Stimulated activated CD4-positive, alpha-beta T cell treated with anti-CD3 and anti-CD28 coated beads, Interleukin-4, amount 100 ng/mL, for 48 hours (primary cell): ENCODE measurements around the gene USP20.
"Not testable (repeated sequence)": the region's sequence is repeated elsewhere in the genome, so short reads cannot be mapped to it uniquely, and the experiment has no call there.

Experiments
- DNase-seq, 2 donors: peaks; one replicate each; pipeline ENCODE4 v3.0.0-alpha.2; 2020; ENCODE audit warnings: low read depth in 2 of 2

Gene USP20

DNA sequence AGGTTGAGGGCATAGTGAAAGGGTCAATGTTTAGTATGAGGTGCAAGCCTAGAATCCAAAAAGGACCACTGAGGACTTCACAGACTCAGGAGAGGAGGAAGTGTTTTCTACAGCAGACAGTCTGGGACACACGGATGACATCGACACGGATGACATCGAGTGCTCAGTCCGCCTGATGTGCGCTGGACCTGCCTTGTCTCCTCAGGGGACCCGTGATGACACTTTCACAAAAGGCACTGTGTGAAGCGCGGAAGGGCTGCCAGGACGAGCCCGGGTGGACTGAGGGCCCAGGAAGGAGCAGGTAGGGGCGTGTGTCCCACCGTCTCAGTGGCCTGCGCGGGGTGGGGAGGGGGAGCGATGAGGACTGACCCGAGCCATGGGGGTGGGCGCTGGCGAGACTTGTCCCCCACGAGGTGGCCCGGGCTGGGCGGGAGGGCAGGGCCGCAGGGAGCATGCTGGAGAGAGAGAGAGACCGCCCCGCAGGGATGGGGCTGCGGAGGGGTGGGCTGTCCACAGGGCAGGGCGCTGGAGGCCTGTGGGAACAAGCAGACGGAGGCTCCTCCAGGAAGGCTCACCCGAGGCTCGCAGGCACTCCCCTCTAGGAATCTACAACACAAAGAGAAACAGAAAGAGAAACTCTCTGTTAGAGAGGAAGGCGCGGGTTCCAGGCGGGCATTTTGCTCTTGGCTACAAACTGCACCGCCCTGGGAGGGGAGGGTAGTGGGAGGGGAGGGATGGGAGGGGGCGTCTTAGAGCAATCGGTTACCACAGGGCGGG lies 54.9 kb downstream of the USP20 start:
- peak; percentile 65 to 80 for DNase-seq

DNA sequence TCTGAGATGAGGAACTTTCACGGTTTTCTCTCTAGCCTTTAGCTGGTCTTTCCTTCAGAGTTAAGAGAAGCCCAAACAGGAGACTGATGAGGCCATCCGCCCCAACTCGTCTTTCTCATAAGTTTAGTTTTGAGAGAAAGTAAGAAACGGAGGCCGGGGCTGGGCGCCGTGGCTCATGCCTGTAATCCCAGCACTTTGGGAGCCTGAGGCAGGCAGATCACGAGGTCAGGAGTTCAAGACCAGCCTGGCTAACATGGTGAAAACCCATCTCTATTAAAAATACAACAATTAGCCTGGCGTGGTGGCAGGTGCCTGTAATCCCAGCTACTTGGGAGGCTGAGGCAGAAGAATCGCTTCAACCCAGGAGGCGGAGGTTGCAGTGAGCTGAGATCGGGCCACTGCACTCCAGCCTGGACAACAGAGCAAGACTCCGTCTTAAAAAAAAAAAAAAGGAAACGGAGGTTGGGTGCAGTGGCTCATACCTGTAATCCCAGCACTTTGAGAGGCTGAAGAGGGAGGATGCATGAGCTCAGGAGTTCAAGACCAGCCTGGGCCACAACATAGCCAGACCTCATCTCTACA lies 55.6 kb downstream of the USP20 start:
- DNase-seq = not testable (repeated sequence)

DNA sequence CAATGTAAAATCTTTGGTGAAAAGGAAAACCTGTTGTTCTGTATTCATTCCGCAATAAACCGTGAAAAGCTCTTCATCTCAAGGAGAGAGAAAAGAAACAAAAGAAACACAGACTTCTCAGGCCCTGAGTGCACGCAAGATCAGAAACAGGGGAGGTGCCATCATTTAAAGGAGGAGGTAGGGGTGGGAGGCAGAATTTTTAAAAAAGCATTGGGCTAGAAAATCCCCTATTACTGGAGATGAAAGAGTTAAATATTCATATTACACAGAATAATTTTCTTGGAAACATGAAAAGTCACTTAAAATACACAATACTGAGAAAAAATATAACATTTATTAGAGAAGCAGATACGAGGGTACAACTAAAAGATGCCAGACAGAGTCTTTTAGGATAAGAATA lies 56.3 kb downstream of the USP20 start:
- DNase-seq = no peak

DNA sequence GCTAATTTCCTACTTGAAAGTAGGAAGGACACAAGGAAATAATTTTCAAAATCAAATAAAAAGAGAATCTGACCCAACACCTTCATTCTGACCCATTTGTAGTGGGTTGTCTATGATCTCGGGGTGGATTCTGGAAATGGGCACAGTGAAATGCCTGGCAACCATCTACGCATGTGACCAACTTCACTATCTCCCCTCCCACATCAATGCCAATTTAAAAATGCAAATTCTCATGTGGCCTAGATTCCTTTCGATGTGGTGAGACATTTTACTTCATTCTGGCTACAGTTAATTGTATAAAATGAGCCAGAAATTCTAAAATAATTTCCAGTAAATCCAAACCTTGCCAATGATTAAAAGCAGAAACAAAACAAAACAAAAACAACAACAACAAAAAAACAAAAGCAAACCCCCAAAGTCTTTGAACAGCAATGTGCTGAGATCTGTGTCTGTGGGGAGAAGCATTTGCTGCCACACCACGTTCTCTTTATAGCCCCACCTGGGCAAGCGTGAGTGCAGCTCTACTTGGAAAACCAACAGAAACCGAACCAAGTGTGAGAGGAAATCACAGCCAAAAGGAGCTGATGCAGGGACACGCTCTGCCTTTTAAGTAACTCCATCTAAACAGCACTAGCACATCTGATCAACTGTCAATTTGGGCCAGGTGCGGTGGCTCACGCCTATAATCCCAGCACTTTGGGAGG lies 59.0 kb downstream of the USP20 start:
- DNase-seq = no peak

DNA sequence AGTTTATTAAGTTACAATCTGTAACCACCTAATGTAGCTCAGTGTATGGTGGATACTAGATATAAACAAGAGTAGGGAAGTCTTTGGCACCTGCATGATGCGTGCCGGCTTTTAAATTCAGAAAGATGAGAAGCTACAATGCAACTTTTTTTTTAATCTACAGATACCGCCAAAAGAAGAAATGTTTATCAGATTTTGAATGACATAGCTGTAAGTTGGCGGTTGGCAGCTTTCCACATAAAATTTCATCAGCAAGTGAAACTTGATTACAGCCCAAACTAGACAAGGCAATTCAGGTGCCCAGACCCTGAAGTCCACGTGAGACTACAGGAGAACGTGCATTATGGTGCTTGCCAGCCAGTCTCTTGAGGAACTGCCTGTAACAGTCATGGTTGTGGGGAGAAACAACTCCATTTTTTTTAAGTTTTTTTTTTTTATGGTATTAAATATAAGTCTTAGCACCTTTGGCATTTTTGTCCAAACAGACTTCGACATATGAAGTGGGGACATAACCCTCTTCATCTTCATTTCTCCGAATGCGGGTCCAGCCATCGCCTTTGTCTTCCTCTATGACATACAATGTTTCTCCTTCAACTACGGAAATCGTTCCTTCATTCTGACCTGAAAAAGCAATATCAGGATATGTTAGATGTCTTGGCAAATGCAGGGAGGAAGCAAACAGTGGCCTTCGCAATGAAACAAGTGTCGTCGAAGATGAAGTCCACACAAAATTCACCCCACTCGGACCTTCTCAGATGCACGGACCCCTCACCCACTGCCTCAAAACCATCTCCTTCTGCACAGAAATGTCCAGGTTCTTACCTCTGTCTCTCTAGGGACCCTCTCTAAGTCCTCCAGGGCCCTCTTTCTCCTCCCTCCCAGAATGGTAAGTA lies 60.4 kb downstream of the USP20 start:
- DNase-seq = peak; percentile 15 to 17

DNA sequence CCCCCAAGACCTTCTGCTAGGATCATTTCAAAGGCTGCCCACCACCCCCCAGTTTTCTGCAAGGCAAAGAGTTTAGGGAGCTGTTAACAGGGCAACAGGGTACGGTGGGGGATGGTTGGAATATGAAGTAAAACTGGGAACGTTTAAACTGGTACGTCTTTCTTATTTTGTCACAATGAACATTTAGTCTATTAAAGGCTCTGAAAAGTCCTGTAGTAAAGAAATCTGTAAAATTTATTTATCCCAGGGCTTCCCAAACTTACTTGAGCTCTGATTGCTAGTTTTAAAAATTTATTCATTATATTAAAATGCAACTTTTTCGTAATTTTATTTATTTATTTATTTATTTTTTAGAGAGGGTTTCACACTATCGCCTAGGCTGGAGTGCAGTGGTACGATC lies 62.0 kb downstream of the USP20 start:
- DNase-seq = no peak

DNA sequence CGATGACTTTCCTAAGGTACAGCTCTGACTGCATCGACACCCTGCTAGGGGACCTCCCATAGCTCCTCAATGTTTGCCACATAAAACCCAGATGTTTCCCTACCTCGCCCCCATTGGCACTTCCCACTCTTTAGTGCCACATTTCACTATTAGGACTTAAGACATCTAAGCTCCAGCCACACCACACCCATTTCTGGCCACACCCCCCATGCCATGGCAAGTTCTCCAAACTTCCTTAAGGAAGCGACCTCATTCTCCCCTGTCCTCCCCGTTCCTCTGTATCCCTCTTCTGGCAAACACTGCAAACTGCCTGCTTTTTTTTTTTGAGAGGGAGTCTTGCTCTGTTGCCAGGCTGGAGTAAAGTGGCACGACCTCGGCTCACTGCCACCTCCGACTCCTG lies 62.9 kb downstream of the USP20 start:
- DNase-seq = no peak

DNA sequence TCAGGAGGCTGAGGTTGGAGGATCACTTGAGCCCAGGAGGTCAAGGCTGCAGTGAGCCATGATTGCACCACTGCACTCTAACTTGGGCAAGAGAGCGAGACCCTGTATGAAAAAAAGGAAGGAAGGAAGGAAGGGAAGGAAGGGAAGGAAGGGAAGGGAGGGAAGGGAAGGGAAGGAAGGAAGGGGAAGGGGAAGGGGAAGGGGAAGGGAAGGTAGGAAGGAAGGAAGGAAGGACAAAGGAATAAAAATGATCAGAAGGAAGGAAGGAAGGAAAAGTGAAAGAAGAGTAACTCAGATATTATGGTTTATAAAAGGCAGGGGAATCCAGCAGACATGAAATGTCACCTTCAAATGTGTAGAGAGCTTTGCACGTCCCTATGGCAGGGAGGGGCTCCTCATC lies 64.4 kb downstream of the USP20 start:
- DNase-seq = no peak

DNA sequence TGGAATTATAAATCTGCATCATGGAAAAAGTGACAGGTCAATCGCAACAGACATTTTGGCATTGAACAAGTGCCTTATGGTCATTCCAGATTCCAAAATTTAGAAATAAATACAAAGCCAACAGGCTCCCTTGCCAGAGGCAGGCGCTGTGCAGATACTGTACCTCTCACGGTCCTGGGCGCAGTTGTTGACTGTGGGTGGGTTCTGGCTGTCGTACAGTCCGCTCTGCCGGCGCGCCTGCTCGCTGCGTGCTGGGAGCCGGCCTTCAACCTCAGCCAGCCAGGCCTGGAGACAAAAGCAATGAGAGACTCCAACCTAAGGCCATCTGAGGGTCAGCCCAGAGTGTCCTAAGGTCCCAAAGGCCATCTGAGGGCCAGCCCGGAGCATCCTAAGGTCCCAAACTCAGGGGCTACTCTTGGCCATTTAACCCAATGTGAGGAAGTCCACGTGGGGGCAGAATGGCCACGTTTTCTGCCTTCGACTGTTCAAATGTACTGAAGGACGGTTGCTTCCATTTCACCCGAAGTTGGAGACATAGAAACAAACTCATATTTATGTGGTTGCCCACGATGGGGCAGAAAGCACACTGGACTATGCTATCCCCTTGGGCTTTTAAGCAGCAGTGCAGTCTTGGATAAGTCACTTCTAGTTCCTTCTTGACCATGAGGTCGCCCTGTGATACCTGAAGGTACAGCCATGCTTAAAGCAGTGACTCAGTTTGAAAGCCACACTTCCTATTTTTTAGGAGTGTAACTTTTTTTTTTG lies 65.2 kb downstream of the USP20 start:
- no peak for DNase-seq

DNA sequence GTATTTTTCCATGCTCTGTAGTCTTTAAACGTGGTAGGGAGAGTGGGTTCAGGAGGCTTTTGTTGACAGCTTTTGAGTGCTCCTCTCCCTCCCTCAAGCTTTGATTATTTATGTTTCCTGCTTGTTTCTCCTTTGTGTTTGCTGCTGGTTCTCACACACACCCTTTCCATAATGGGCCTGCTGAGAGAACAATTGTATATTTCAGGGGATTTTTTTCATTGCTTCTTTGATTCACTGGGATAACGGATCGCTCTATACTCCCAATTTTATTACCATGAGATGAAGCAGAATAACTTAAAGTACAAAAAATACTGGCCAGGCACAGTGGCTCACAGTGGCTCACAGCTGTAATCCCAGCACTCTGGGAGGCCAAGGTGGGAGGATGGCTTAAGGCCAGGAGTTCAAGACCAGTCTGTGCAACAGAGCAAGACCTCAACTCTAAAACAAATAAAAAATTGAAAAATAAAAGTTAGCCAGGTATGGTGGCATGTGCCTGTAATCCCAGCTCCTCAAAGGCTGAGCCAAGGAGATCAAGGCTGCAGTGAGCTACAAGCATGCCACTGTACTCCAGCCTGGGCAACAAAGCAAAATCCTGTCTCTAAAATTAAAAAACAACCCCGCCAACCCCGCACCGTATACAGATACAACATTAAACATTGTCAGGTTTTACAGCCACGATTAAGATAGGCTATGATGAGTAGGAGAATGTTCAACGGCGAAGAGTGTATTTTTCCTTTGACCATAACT lies 66.9 kb downstream of the USP20 start:
- DNase-seq = no peak

DNA sequence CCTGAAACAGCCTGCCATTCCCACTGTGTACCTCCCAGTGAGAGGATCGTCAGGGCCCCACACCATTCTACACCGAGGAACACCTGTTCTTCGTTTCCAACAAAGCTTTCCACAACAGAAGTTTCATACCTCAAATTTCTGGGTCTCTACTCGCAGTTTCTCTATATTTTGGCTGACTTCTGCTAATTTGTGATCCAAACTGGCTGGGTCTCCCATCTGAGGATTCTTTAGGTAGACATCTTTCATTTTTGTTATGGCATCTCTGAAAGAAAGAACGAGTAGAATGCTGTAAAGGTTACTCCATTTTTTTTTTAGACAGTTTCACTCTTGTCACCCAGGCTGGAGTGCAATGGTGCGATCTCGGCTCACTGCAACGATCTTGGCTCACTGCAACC lies 67.5 kb downstream of the USP20 start:
- DNase-seq = no peak

DNA sequence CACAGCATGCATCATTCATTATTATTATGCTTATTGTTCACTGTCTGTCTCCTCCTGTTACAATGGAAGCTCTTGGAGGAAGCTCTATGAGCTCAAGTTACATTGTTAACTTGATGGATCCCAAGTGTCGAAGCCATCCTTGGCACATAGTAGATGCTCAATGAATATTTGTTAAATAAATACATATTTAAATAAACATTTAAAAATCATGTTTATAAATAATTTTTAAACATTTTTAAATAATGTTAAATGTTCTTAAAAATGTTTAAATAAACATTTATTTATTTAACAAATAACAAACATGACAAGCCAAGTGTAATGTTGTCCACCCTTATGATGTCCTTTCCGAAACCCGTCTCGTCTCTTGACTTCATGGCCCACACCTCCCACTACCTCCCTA lies 69.5 kb downstream of the USP20 start:
- no peak for DNase-seq

DNA sequence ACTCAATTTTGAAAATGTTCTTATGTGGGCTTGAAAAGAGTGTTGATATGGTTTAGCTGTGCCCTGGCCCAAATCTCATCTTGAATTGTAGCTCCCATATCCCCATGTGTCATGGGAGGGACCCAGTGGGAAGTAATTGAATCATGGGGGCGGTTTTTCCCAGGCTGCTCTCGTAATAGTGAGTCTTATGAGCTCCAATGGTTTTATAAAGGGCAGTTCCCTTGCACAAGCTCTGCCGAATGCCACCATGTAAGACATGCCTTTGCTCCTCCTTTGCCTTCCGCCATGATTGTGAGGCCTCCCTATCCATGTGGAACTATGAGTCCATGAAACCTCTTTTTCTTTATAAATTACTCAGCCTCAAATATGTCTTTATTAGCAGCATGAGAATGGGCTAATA lies 71.0 kb downstream of the USP20 start:
- DNase-seq = no peak

DNA sequence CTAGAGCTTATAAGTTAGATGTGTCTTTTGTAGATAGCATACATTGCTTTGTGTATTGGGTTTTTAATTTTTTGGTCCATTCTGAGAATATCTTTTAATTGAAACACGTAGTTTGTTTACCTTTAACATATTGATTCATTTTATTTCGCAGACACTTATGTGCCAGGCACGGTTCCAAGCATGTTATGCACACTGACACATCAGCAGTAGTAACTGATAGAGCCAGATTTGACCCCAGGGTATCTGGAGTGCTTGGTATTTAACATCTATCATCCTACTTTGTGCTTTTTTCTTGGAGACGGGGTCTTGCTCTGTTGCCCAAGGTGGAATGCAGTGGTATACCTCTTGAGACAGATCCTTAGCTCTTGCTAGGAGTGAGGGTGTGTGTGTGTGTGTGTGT lies 71.9 kb downstream of the USP20 start:
- no peak for DNase-seq

DNA sequence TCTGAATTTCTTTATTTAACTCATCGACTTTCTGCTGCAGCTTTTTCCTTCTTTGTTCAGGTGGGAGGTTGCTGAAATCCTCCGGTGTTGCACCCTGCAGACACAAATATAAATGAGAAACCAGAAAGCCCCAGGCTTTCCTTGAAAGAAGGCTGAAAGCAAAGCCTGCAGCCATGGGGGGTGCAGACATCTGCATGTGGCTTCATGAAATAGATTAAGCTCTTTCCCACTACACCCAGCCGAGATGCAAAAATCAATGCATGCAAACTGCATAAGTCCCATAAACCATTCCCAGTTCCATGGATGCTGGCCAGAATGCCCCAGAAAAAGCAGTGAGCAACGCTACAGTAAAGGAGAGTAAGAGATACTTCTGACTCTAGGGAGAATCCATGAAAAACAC lies 73.6 kb downstream of the USP20 start:
- no peak for DNase-seq

DNA sequence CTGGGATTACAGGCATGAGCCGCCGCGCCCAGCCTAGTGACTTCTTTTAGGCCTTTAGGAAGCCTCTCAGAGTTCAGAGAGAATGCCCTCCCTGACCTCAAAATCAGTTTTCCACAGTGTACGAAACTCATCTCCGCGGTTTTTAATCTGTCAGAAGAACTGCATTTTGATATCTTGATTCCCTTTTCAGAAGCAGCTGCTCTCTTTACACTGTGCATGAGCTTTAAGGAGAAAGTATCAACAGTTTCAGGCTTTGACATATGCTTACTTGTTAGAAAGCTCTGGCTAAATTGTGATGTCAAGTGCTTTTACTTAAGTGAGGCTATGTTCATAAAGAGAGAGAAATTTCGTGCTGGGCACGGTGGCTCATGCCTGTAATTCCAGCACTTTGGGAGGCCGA lies 74.6 kb downstream of the USP20 start:
- no peak for DNase-seq

DNA sequence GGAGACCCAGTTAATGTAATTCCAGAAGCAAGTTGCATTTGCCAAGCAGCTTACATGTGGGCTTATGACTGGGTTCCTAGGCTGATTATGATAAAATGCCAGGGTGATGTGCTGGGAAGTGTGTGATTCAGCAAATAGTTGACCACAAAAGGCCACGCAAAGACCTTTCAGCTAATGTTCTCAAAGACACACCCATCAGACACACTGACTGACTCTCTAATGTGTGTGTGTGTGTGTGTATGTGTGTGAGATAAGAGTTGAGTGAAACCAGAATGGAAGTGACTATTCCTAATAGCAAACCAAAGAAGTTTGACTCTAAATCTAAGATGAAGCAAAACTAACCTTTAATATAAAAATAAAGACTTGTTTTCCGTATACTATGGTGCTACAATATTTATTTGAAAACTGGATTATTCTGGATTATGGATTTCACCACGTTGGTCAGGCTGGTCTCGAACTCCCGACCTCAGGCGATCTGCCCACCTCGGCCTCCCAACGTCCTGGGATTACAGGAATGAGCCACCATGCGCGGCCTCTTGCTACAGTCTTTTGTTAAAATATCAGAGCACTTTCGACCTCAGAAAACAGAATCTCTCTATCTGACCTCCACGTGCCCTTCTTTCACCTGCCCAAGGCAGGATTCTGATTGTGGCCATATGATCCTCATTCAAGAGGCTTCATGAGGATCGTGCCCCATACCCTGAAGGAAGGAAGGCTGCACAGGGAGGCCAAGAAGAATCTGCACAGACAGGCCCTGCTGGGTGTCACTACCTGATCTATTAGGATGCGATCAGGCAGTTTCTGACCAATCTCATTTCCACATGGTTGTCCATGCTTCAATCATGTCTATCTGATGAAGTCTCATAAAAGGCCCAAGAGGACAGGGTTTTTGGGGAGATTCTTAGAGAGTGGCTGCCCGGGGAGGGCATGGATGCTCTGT lies 75.6 kb downstream of the USP20 start:
- no peak for DNase-seq

DNA sequence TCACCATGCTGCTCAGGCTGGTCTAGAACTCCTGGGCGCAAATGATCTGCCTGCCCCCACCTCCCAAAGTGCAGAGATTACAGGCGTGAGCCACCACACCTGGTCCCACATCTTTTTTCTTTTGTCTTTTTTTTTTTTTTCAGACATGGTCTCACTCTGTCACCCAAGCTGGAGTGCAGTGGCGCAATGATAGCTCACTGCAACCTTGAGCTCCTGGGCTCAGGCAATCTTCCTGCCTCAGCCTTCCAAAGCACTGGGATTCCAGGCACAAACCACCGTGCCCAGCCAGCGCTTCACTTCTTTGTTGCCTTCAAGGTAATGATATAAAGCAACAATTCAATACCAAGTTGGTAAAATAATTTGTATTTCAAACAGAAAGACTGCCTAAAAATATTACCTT lies 78.8 kb downstream of the USP20 start:
- DNase-seq = no peak

DNA sequence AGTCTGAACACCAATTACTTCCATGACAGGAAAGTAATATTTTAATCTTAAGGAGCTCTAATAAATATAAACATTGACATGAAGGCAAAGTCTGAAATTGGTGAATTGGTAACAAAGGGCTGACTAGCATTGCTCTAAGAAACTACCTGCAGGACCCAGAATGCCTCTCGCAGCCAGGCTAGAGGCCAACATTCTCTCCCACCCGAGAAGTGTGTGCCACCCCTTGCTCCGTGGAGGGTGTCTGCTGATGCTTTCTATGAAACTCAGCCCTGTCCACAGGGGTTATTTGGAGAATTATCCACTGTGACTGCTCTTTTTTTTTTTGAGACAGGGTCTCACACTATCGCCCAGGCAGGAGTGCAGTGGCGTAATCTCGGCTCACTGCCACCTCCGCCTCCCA lies 81.4 kb downstream of the USP20 start:
- DNase-seq = no peak
